Measurements from ENCODE around the gene SLC4A4.

SLC4A4 gene

GRCh38 chr4:71538528-71538927, 199.7 kb downstream of the SLC4A4 start:
- no peak for DNase-seq (ENCODE audit: low read depth)

DNA sequence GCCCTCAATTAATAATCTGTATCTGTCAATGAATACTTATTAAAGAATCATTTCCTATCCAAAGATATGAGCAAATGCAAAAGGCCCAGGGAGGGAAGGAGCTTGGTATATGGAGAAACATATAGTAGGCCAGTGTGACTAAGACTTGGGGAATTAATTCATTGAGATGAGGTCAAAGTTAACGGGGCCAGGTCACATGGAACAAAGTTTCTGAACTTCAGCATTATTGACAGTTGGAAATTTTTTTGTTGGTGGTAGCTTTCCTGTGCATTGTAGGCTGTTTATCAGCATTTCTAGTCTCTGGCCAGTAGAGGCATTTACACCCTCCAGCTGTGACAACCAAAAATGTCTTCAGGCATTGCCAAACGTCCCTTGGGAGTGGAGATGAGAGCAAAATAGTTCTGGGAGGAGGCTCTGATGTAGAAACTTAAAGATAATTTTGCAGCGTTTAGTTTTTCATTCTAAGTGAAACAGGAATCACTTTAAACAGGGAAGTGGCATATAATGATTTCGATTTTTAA, 202.0 kb downstream of the SLC4A4 start:
- no peak for DNase-seq (ENCODE audit: low read depth)

DNA sequence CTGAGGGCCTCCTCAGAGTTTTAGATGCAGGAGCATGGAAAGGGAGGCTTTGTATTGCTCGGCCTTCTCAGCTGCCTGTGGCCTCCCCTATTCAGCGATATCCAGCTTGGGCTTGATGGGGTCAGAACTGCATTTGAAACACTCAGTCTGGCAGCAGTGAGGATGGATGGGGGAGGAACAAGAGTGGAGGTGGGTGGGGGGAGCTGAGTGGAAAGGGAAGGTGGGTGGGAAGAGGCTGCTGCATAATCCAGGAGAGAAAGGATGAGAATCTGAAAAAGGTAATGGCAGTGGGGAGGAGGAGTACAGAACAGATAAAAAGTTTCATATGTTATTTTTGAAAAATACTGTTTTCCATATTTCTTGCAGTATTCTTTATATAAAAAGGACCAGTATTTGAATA, 202.7 kb downstream of the SLC4A4 start:
- no peak for DNase-seq (ENCODE audit: low read depth)

- peak; percentile 59 for DNase-seq (ENCODE audit: low read depth)
Measured at GRCh38 chr4:71545168-71545567, 206.3 kb downstream of the SLC4A4 start.

- DNase-seq (ENCODE audit: low read depth) = no peak
Measured at GRCh38 chr4:71549516-71550160, 210.8 kb downstream of the SLC4A4 start.

DNA sequence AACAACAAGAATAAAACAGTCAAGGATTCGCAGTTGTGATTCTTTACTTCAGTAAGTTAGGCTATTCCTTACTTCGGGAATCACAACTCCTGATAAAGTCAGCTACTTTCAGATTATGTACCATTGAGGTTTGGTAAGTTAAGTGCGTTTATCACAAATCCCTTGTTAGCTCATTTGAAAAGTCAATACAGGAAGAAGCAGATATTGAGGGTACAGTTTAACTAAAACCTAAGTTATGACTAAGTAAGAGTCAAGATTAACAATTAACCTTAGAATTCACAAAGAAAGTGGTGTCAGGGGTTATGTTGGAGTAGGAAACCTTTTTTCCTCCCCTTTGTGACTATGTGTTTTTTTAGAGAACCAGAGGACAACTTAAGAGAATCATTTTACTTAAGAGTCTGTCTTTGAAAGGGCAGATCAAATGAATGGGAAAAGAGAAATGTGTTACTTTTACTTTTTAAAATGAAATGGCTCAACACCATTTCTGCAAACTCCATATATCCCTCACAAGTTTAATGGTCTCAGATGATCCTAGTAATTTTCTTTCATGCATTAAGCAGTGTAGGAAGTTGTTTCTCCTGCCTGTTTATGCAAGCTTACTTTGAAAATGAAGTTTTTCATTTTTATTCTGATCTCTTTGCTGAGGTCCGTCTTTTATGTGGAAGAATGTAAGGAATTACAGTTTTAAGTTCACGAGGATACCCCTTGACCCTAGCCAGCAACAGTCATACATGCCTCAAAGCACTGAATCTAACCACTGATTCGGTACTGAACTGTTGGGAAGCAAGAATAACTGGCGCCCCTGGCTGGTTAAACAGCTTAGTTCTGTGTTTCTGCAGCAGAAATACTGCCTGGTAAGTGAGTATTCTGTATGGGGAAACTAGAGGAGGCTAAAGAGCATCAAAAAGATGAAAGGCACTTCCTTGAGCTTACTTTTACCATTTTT, 211.7 kb downstream of the SLC4A4 start:
- DNase-seq (ENCODE audit: low read depth) = peak; percentile 61

DNA sequence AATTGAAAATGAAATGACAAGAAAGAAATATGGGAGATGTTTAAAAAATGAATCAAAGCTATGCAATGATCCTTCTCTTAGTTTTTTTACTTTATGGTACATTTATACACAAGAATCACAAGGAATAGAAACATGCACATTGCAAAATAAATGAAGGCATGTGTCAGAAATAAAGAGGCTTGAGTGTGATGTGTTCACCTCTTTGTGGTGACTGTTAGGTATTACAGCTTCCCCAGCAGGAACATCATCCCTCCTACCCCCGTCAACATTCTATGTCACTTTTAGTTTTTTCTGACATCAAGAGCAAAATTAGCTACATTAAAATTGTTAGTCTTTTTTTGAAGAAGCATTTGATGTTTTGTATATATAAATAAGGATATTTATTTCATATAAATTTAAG, 214.8 kb downstream of the SLC4A4 start:
- no peak for DNase-seq (ENCODE audit: low read depth)

- no peak for DNase-seq (ENCODE audit: low read depth)
Measured at GRCh38 chr4:71554025-71554424, 215.2 kb downstream of the SLC4A4 start.

GRCh38 chr4:71558248-71558647, 219.4 kb downstream of the SLC4A4 start:
- no peak for DNase-seq (ENCODE audit: low read depth)

DNA sequence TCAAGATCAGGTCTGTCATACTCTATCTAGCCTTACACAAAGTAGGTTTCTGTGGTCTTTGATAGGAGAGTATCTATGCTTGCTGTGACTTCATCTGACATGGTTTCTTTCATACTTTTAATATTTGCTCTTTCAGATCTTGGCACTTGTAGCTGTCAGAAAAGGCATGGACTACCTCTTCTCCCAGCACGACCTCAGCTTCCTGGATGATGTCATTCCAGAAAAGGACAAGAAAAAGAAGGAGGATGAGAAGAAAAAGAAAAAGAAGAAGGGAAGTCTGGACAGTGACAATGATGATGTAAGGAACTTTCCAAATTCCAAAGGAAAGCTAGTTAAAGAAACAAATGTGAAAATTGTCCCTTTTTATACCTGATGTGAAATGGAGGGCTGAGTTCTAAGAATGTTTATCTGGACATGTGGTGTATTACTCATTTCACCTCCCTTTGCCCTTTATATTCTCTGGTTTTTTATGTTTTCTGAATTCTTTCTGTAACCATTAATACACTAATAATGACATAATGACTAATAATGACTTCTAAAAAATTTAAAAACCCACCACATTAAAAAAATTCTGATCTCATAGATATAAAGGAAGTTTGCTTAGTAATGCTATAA, 221.2 kb downstream of the SLC4A4 start:
- peak; percentile 54 for DNase-seq (ENCODE audit: low read depth)

GRCh38 chr4:71564775-71565174, 226.0 kb downstream of the SLC4A4 start:
- no peak for DNase-seq (ENCODE audit: low read depth)

DNA sequence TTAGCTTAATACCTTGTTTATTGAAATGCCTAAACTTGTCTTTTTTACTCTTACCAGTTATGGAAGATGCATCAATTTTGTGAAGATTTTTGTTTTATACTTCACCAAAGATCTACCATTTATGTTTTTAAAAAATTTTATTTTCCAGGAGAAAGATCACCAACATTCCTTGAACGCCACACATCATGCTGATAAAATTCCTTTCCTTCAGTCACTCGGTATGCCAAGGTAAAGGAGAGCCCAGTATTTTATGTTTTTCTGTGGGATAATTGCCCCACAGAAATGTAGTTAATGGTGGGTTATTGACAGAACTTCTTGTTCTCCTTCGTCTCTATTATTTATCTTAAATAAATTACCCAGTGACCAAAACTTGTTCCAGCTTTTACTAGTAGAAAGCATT, 228.0 kb downstream of the SLC4A4 start:
- no peak for DNase-seq (ENCODE audit: low read depth)

DNA sequence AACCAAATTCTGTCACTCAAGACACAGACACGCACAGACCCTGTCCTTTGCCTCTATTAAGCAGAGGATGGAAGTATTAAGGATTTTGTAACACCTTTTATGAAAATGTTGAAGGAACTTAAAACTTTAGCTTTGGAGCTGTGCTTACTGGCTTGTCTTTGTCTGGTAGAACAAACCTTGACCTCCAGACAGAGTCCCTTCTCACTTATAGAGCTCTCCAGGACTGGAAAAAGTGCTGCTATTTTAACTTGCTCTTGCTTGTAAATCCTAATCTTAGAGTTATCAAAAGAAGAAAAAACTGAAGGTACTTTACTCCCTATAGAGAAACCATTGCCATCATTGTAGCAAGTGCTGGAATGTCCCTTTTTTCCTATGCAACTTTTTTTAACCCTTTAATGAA, 229.3 kb downstream of the SLC4A4 start:
- DNase-seq (ENCODE audit: low read depth) = no peak

- peak; percentile 47 for DNase-seq (ENCODE audit: low read depth)
Measured at GRCh38 chr4:71570492-71570891, 231.7 kb downstream of the SLC4A4 start.

DNA sequence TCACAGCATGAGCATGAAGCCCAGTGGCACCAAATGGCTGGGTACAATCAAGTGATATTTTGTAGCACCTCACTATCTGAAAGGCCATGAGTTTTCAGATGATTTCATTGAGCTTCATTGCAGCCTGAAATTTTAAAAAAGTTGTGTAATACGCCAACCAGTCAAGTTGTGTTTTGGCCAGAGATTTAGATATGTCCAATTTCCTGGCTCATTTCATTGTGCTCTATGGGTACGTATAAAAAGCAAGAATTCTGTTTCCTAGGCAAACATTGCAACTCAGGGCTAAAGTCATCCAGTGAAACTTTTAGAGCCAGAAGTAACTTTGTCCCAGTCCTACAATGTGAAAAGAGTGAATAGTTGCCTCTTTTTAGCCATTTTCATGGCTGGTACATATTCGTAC, 232.5 kb downstream of the SLC4A4 start:
- no peak for DNase-seq (ENCODE audit: low read depth)

- DNase-seq (ENCODE audit: low read depth) = no peak
Measured at GRCh38 chr4:71583971-71584370, 245.2 kb downstream of the SLC4A4 start.

DNA sequence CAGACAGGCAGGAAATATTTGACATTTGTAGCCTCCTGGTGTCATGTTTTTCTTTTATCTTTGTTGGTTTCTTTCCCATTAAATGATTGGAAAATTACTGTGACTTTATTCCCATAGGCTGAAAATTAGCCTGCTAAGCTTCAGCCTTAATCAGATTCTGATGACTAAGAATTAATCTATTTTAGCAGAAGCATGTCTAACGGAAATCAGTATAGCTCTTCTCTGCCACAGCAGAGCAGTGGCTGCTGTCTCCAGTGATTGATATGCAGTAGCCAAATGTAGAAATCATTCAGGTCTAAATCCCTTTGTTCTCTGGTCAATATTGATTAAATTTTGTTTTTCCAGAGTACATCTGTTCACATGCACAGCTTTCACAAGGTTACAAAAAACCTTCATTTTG, 245.8 kb downstream of the SLC4A4 start:
- no peak for DNase-seq (ENCODE audit: low read depth)

GRCh38 chr4:71586087-71586763, 247.4 kb downstream of the SLC4A4 start:
- no peak for DNase-seq (ENCODE audit: low read depth)

DNA sequence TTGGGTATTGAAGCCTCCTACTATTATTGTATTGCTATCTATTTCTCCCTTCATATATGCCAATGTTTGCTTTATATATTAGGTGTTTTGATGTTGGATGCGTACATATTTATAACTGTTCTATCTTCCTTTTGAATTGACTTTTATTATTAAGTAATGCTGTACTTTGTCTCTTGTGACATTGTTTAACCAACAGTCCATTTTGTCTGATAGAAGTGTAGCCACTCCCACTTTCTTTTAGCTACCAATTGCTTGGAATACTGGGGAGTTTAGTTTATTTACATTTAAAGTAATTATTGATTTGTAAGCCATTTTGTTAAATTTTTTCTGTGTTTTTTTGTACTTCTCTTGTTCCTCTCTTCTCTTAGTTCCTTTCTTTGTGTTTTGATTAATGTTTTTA, 249.2 kb downstream of the SLC4A4 start:
- DNase-seq (ENCODE audit: low read depth) = no peak

DNA sequence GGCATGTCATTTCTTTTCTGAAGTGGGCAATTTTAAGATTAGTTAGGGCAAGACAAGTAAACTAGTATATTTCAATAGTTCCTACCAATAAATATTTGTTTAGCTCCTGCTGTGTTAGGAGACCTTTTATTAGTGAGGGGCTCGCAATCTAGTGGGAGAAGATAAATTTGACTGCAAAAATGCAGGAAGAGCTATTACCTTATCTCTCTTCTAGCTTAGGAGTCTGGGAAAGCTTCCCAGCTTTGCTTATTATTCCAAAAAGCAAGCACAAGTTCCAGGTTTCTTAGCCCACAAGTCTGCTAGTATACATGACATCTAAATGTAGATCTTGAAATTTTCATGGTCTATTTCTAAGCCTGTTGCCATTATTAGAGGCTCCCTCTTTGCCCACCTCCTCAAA, 254.0 kb downstream of the SLC4A4 start:
- DNase-seq (ENCODE audit: low read depth) = no peak

- DNase-seq (ENCODE audit: low read depth) = no peak
Measured at GRCh38 chr4:71593311-71593710, 254.5 kb downstream of the SLC4A4 start.

GRCh38 chr4:71595576-71596108, 256.8 kb downstream of the SLC4A4 start:
- no peak for DNase-seq (ENCODE audit: low read depth)

Data from non-pigmented ciliary epithelial cell (primary cell).